Immature natural killer cell (primary cell): ENCODE measurements around the gene MYLK4. TPM values are rescaled to one million over a fixed set of nuclear protein-coding genes. Genes with fewer than 3 reads are reported as not detected.

Experiments used
- DNase-seq, 3 donors: peaks; one replicate each; pipeline ENCODE4 v3.0.0; 2022; ENCODE audit warnings: mixed read lengths in 1 of 3
- H3K27ac Mint-ChIP-seq, 6 donors: one replicate each; pipeline ENCODE4 v1.8.0; 2020; ENCODE audit warnings: mixed read lengths in 6 of 6, mild to moderate bottlenecking in 5 of 6, inconsistent platforms in 4 of 6, moderate library complexity in 3 of 6
- H3K27me3 Mint-ChIP-seq, 3 donors: one replicate each; pipeline ENCODE4 v1.8.0; 2020 to 2021; ENCODE audit warnings: low read depth in 3 of 3, mild to moderate bottlenecking in 3 of 3, mixed read lengths in 3 of 3, moderate library complexity in 3 of 3, inconsistent platforms in 1 of 3
- H3K36me3 Mint-ChIP-seq, 3 donors: one replicate each; pipeline ENCODE4 v1.8.0; 2020; ENCODE audit warnings: mixed read lengths in 3 of 3, inconsistent platforms in 2 of 3, mild to moderate bottlenecking in 2 of 3
- H3K4me1 Mint-ChIP-seq, 2 donors: one replicate each; pipeline ENCODE4 v1.8.0; 2020; ENCODE audit warnings: inconsistent platforms in 2 of 2, mild to moderate bottlenecking in 2 of 2, mixed read lengths in 2 of 2, moderate library complexity in 1 of 2
- H3K4me3 Mint-ChIP-seq, 5 donors: one replicate each; pipeline ENCODE4 v1.8.0; 2020; ENCODE audit warnings: mild to moderate bottlenecking in 5 of 5, mixed read lengths in 5 of 5, inconsistent platforms in 3 of 5, moderate library complexity in 3 of 5
- H3K9me3 Mint-ChIP-seq, 6 donors: one replicate each; pipeline ENCODE4 v1.8.0; 2020; ENCODE audit warnings: mild to moderate bottlenecking in 6 of 6, mixed read lengths in 6 of 6, inconsistent platforms in 4 of 6, moderate library complexity in 3 of 6
- polyA plus RNA-seq, 3 donors: library from polyadenylated mRNA; unstranded; fragments of 300-500 nt; fragmentation: Illumina TruSeq; gene quantifications; one replicate each; pipeline ENCODE4 v1.2.3, GENCODE V29; 2021

MYLK4 gene
- polyA plus RNA-seq, 3 donors from 2014 or later: 0.09 to 0.17 TPM; not detected in 1

DNA sequence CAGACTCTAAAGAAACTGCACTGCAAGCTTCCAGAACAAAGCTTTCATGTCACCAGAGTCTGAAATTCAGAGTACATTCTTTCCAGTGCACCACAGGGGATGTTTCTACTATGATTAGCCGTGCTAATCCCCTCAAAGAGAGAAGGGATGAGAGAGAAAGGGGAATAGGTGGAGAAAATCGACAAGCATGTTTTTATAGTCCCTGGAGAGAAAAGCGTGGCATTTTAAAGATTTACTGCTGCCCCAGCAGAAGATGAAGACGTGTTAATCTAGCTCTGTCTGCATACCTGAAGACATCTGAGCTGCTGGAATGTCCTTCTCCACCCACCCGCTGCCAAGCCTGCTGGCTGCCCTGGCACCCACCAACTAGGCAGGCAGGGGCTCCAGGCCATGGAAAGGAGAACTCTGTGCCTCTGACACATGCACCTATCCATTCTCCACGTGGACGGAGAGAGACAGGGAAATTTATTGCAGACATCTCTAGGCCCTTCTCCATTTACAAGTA, 4.1 kb downstream of the MYLK4 start:
- Mint-ChIP-seq H3K27ac (no peak overlapping the region), H3K36me3 (peaks cover 0 to 4% (median 0%) of the 10 kb centered on the region in 3 donors), H3K4me3 (no peak overlapping the region), H3K4me1 (peaks cover 3 to 9% of the 10 kb centered on the region in 2 donors), H3K27me3 (peaks cover 0 to 12% (median 2%) of the 10 kb centered on the region in 3 donors), H3K9me3 (no peaks in the 10 kb centered on the region)
- DNase-seq: no peak

DNA sequence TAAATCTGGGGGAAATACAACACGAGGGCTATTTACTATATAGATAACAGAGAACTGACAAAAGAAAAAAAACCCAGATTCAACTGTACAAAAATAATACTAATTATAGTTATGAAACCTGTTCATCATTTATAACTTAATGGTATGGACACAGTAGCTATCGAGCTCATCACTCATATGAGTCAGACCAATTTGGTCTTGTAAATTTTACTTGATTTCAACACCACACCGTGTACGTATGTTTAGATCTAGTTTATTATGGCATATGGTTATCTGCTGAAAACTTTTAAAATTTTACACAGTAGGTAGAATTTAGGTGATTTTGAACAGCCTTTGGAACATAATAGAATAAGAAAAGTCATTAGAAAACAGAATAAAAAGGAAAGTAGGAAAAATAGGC, 5.5 kb downstream of the MYLK4 start:
- Mint-ChIP-seq H3K4me3 (no peak overlapping the region), H3K4me1 (peaks cover 3 to 6% of the 10 kb centered on the region in 2 donors), H3K36me3 (peaks cover 0 to 4% (median 0%) of the 10 kb centered on the region in 3 donors), H3K9me3 (no peaks in the 10 kb centered on the region), H3K27me3 (peaks cover 0 to 10% (median 2%) of the 10 kb centered on the region in 3 donors), H3K27ac (no peak overlapping the region)
- DNase-seq: no peak

DNA sequence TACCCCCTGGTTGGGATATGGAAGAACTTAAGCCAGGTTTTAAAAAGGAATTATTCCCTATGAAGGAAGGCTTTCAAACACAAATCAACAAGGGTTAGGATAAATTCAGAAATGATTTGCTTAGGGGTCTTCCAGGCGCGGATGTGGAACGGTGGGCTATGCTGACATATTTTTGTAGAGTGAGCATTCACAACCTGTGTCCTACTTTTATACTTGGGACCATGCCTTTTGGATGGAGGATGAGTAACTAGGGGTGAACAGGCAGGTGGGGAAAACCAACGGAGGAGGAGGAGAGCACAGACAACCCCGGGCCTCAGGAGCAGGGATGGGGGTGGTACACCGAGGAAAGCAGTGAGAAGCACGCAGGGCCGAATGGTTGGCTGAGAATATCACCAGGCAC, 5.9 kb downstream of the MYLK4 start:
- DNase-seq: no peak
- Mint-ChIP-seq H3K9me3 (no peaks in the 10 kb centered on the region), H3K4me1 (peaks cover 1 to 2% of the 10 kb centered on the region in 2 donors), H3K27me3 (peaks cover 0 to 7% (median 2%) of the 10 kb centered on the region in 3 donors), H3K4me3 (no peak overlapping the region), H3K27ac (no peak overlapping the region), H3K36me3 (peaks cover 0 to 4% (median 0%) of the 10 kb centered on the region in 3 donors)

DNA sequence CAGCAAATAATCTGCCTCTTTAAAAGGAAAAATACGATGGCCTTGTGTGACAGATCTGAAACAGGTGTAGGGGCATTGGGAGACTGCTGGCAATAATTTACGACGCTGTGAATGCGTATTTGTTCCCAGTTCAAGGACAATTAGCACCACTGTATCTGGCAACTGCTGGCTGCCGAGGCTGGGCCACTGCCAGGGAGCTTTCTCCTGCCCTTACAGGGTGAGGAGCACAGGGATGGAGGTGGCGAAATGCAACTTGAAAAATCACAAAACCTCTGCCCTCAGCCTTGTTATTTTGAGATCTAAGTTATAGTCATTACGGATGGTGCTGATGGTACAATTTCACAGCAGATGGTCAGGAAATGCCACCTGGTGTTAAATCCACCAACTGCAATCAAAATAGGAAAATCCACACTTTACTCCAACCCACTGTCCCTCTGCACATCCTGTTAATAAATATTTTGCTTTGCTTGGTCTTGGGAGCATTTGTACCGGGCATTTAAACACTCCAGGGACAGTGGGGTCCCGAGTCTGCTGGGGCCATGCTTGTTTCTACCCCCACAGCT, 6.4 kb downstream of the MYLK4 start:
- Mint-ChIP-seq H3K36me3 (peaks cover 0 to 4% (median 0%) of the 10 kb centered on the region in 3 donors), H3K4me3 (no peak overlapping the region), H3K27ac (no peak overlapping the region)

DNA sequence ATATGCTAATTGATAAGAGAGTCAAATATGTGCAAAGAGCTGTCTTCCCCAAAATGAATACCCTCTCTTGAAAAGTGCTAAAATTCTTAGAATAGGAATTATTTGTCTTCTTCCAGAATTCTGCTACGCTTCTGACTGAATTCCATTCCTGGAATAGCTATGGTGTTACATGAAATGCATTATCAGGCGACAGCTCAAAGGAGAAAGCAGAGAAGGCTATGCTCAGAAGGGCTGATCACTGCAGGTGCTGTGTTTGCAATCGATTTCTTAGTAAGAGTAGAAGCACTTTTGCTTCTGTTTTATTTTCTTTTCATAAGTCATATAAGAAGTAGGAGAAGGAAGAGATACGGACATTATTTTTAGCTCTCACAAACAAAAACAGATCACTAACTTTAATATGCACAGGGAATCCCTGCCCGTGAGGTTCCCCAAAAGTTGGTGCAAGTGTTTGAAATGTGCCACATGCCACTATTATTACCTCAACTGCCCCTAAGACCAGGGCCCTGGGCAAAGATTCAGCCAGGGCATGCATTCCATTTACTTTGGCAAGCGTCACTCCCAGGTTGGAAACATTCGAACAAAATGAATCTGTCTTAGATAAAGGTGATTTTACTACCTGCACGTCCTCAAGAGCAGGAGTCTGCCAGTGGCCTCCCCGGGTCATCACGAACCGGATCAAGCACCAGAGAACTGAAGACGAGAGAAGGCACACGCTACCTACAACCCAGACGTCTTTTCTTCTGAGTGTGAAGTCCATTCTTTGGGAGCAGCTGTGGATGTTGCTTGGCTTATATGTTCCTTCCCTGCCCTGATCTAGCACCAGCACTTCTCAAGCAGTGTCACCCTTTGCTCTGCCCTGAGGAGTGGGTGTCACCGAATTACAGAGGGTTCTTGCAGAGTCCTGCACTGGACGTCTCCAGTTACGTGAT, 7.2 kb downstream of the MYLK4 start:
- Mint-ChIP-seq H3K27ac (no peak overlapping the region), H3K9me3 (no peaks in the 10 kb centered on the region), H3K27me3 (peaks cover 0 to 5% (median 0%) of the 10 kb centered on the region in 3 donors), H3K36me3 (peaks cover 0 to 4% (median 0%) of the 10 kb centered on the region in 3 donors), H3K4me3 (no peak overlapping the region), H3K4me1 (no peaks in the 10 kb centered on the region)
- DNase-seq: no peak

More for the DNA sequence above, 6.4 kb downstream of the MYLK4 start:
- Mint-ChIP-seq H3K9me3 (no peaks in the 10 kb centered on the region), H3K4me1 (no peaks in the 10 kb centered on the region), H3K27me3 (peaks cover 0 to 5% (median 2%) of the 10 kb centered on the region in 3 donors)
- no peak for DNase-seq

DNA sequence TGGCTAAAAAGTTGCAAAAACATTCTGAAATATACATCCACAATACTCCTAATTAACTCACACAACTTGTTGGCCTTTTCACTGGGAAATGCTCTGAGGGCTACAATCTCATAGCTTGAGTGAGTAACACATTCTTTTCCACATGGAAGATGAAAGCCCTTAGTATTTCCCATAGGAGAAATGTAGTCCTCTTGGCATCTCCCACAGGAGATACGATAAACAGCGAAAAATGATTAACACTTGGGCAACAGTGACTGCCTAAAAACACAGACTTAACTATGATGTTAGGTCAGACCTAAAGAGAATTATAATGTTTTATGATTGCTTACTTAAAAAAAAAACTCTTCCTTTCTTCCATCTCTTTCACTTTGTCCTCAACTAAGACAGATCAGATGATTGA, 9.0 kb downstream of the MYLK4 start:
- DNase-seq: no peak
- Mint-ChIP-seq H3K27me3 (peaks cover 0 to 5% (median 0%) of the 10 kb centered on the region in 3 donors), H3K4me1 (no peaks in the 10 kb centered on the region), H3K36me3 (peaks cover 0 to 4% (median 0%) of the 10 kb centered on the region in 3 donors), H3K4me3 (no peak overlapping the region), H3K27ac (no peak overlapping the region), H3K9me3 (no peaks in the 10 kb centered on the region)

DNA sequence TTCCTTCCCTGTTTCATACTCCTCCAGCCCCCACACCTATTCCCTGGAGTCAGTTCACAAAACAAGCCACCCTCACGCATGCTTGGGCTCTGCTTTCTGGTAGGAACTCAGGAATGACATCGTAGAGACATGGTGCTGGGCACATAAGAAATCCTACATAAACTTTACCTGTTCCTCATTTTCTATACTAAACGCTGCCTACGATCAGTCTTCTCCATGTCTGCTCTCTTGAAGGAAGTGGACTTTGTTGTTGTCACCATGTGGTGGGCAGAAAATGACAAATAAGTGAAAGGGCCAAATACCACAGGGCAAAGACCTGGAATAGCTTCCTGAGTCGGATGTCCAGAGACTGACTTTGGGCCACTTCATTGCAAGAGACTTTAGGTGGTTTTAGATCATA, 10.1 kb downstream of the MYLK4 start:
- no peak overlapping the region for H3K27ac Mint-ChIP-seq
- no peaks in the 10 kb centered on the region for H3K9me3 Mint-ChIP-seq
- no peaks in the 10 kb centered on the region for H3K4me1 Mint-ChIP-seq
- peaks cover 0 to 5% (median 0%) of the 10 kb centered on the region in 3 donors for H3K27me3 Mint-ChIP-seq
- no peak overlapping the region for H3K4me3 Mint-ChIP-seq
- no peak for DNase-seq
- no peaks in the 10 kb centered on the region for H3K36me3 Mint-ChIP-seq

DNA sequence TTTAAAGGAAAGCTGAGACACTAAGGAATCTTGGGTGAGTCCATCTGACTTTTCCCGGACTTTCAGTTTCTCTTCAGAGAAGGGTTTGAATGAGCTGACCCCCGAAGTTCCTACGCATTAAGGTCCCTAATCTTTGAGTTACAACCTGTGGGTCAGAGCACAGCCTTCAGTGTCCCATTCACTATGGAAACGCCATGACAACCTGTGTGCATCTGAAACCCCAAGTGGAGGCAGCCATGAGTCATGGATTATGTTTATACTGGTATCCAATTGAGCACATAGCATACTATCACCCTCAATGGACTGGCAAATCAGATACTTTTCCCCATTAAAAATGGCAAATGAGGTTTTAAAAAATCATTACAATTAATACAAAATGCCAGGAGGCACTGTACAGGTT, 11.4 kb downstream of the MYLK4 start:
- H3K27ac Mint-ChIP-seq: no peak overlapping the region
- no peaks in the 10 kb centered on the region for H3K36me3 Mint-ChIP-seq
- no peaks in the 10 kb centered on the region for H3K4me1 Mint-ChIP-seq
- no peak overlapping the region for H3K4me3 Mint-ChIP-seq
- no peak for DNase-seq
- H3K9me3 Mint-ChIP-seq: no peaks in the 10 kb centered on the region
- H3K27me3 Mint-ChIP-seq: peaks cover 0 to 2% (median 0%) of the 10 kb centered on the region in 3 donors

DNA sequence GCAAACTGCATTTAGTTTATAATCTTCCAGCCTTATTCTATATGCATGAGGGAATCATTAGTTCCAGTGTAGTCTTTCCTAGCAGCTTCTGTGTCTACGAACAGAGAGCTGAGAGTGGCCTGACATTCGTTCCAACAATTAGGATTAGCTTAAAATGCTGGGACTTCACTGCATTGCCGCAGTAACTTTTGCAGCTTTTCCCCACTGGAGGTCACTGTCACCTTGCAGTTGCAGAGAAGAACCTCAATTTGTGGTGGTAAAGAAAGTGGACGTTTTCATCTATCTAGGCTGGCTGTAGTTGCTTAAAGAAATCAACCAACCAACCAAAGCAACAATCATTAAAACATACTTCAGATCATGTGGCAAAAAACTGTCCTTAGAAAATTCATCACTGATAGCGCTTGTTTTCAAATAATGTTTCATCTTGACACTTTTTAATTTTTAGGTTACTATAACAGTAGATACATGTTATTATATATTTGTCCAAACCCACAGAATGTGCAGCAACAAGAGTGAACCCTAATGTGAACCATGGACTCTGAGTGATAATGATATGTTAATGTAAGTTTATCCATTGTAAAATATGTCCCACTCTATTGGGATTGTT, 12.2 kb downstream of the MYLK4 start:
- no peak overlapping the region for H3K27ac Mint-ChIP-seq
- H3K27me3 Mint-ChIP-seq: peaks cover 0 to 2% (median 0%) of the 10 kb centered on the region in 3 donors
- no peak overlapping the region for H3K4me3 Mint-ChIP-seq
- DNase-seq: peak; percentile 19 to 43 (median 34)
- no peaks in the 10 kb centered on the region for H3K36me3 Mint-ChIP-seq
- no peaks in the 10 kb centered on the region for H3K9me3 Mint-ChIP-seq
- H3K4me1 Mint-ChIP-seq: no peaks in the 10 kb centered on the region

DNA sequence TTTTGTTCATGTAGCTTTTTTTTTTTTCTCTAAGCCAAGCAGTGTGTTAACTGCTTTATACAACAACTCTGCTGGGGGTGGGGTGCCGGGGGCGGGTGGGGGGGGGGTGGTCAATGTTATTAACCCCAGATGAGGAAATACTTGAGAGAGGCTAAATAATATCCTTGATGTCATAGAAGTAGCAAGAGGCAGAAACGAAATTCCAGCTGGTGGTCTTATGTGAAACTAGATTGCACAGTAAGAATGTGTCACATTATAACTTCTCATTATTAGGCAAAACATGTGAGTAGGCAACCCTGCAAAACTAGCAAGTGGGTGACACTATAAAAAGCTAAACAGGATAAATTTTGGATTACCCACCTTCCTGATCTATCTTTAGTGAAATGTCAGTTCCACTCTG, 12.8 kb downstream of the MYLK4 start:
- DNase-seq: no peak
- Mint-ChIP-seq H3K36me3 (no peaks in the 10 kb centered on the region), H3K9me3 (no peaks in the 10 kb centered on the region), H3K4me1 (peaks cover 3% of the 10 kb centered on the region in 2 donors), H3K27me3 (no peaks in the 10 kb centered on the region), H3K27ac (no peak overlapping the region), H3K4me3 (no peak overlapping the region)

DNA sequence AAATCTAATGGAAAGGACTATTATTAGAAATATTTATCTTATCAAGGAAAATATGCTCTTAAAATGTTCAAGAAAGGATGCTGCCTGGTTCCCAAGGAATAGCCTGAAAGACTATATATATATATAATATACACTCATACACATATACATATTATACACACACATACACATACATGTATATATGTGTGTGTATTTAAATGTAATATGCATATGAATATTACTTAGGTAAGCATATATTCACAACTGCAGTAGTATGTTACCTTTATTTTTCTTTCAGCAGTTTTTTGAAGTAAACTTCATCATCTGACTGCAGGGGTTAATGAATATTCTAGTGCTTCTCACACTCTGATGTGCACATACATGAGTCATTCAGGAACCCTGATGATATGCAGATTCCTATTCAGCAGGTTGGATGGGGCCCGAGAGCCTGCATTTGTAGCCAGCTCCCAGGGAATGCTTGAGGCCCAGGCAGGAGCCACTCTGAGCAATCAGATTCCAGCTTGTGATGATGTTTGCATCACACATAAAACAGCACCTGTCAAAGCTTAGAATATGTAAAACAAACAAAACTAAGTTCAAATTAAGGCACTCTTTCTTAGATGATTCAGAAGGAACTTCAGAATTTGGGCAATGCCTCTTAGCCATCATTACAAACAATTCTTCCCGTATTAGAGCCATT, 16.1 kb downstream of the MYLK4 start:
- Mint-ChIP-seq H3K9me3 (no peaks in the 10 kb centered on the region), H3K27me3 (peaks cover 0 to 1% (median 0%) of the 10 kb centered on the region in 3 donors), H3K4me1 (peaks cover 3 to 6% of the 10 kb centered on the region in 2 donors), H3K4me3 (no peak overlapping the region), H3K27ac (no peak overlapping the region), H3K36me3 (no peaks in the 10 kb centered on the region)
- no peak for DNase-seq

DNA sequence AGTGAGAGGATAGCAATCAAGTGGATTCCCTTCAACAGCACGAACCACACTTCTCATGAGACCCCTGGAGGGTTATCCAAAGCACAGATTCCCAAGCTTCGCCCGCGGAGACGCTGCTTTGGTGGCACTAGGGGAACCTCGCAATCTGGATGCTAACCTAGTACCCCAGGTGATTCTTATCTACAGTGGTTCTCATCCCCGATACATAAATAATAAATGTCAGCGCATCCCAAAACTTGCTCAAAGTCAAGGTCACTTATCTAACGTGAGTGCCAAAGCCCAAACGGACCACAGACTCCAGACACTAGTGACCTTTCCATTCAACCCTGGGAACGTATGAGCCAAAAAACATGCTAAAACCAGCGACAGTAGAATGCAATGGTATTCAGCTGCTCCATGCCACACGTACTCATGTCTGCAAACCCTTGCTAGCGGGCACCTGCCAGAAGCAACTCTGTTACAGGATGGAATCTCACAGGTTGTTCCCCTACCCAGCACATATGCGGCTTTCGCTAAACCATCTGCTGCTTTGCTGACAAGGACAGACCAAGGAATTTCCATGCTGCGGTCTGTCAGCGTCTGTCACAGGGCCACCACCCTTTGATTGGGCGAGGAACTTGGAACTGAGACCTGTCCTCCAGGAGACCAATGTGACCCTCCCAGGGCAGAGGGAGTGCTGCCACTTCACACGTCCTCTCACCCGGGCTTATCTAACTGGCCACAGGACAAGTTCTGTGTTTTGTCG, 16.8 kb downstream of the MYLK4 start:
- H3K9me3 Mint-ChIP-seq: no peaks in the 10 kb centered on the region
- no peak overlapping the region for H3K4me3 Mint-ChIP-seq
- H3K27me3 Mint-ChIP-seq: peaks cover 0 to 1% (median 0%) of the 10 kb centered on the region in 3 donors
- peaks cover 3 to 6% of the 10 kb centered on the region in 2 donors for H3K4me1 Mint-ChIP-seq
- no peaks in the 10 kb centered on the region for H3K36me3 Mint-ChIP-seq
- peak overlapping the region in 1 of 6 donors; percentile 57 for H3K27ac Mint-ChIP-seq
- no peak for DNase-seq

DNA sequence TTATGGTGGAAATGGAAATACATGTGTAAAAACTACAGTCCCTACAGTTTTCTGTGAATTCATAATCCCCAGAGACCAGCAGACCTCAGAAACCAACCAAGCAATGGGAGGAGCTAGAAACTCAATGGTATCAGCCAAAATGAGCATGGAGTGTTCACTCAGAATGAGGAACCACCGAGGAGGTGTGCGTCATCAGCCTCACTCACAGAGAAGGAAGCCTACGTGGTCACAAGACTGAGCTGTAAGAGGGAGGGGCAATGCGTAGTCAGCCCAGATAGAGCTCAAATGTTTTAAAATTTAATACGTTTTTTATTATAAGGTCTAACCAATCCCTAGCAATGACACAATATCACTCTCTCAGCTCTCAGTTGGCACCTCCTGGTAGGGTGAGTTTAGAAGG, 17.4 kb downstream of the MYLK4 start:
- Mint-ChIP-seq H3K27me3 (peaks cover 0 to 3% (median 0%) of the 10 kb centered on the region in 3 donors), H3K4me3 (no peak overlapping the region), H3K27ac (peak overlapping the region in 1 of 6 donors; percentile 57), H3K4me1 (peaks cover 3 to 6% of the 10 kb centered on the region in 2 donors), H3K9me3 (no peaks in the 10 kb centered on the region), H3K36me3 (no peaks in the 10 kb centered on the region)
- peak; percentile 19 to 22 (median 19) for DNase-seq
